Lung (tissue), 12 donors: Measurements from ENCODE around the gene WFDC11. TPM values are rescaled to one million over a fixed set of nuclear protein-coding genes. Genes with fewer than 3 reads are reported as not detected.

Experiments
- ATAC-seq: fragments of 200-7000 bp; cut with Tn5 transposase; one replicate; pipeline ENCODE4 v1.9.1; 2020; ENCODE audit warnings: moderate number of reproducible peaks; ENCODE audit not compliant: insufficient read depth, low FRiP score
- DNase-seq, 3 donors: peaks; one replicate each; pipeline ENCODE4 v3.0.0-alpha.2; 2013 to 2017
- H3K27ac ChIP-seq, 2 donors: one replicate each; pipeline ENCODE4 v1.5.1; 2013; ENCODE audit warnings: mild to moderate bottlenecking in 2 of 2, moderate library complexity in 2 of 2, control low read depth in 1 of 2, inconsistent platforms in 1 of 2, low read depth in 1 of 2, low read length in 1 of 2
- H3K27me3 ChIP-seq, 3 donors: one replicate each; pipeline ENCODE4 v1.5.1; 2013; ENCODE audit warnings: low read length in 2 of 3; ENCODE audit not compliant: control insufficient read depth in 3 of 3, insufficient read depth in 3 of 3
- H3K36me3 ChIP-seq, 4 donors: one replicate each; pipeline ENCODE4 v1.5.1; 2013; ENCODE audit warnings: low read length in 4 of 4, mild to moderate bottlenecking in 1 of 4, moderate library complexity in 1 of 4; ENCODE audit not compliant: control insufficient read depth in 4 of 4, insufficient read depth in 4 of 4
- H3K4me1 ChIP-seq, 5 donors: one replicate each; pipeline ENCODE4 v1.5.1; 2013; ENCODE audit warnings: low read length in 5 of 5, mild to moderate bottlenecking in 2 of 5, moderate library complexity in 1 of 5; ENCODE audit not compliant: control insufficient read depth in 5 of 5, insufficient read depth in 5 of 5
- H3K4me3 ChIP-seq: one replicate; pipeline ENCODE4 v1.5.1; 2013; ENCODE audit warnings: mild to moderate bottlenecking, control low read depth, moderate library complexity
- H3K9ac ChIP-seq, 2 donors: one replicate each; pipeline ENCODE4 v1.5.1; 2013; ENCODE audit warnings: low read length in 2 of 2, control low read depth in 1 of 2; ENCODE audit not compliant: insufficient read depth in 1 of 2
- H3K9me3 ChIP-seq, 4 donors: one replicate each; pipeline ENCODE4 v1.5.1; 2013; ENCODE audit warnings: low read length in 3 of 4, mild to moderate bottlenecking in 1 of 4, moderate library complexity in 1 of 4; ENCODE audit not compliant: control insufficient read depth in 4 of 4, insufficient read depth in 3 of 4
- WGBS, 2 donors: extraction: QIAGEN DNeasy Blood & Tissue Kit; methylation state at CpG; one replicate each; pipeline ENCODE4 v1.1.7; 2013; 5-methylcytosine and 5-hydroxymethylcytosine counted together
- polyA plus RNA-seq, 2 donors: library from polyadenylated mRNA; stranded (reverse); fragments of 200-250 nt; gene quantifications; one replicate each; pipeline ENCODE4 v1.2.1, GENCODE V29; 2013
- total RNA-seq, 2 donors: library from RNA; depleted of rRNA in 1 of 2; stranded (reverse); fragments of >200 nt in 1 of 2; gene quantifications; one replicate each; pipeline ENCODE4 v1.2.1, GENCODE V29; 2014 to 2021
- TF ChIP-seq, protein P1 (sequence below): IDR thresholded peaks from 2 replicates; pipeline ENCODE4 v1.5.1; 2012; ENCODE audit warnings: mild to moderate bottlenecking; ENCODE audit errors: control extremely low read depth, extremely low read depth
- donor health status: control.
- donor health status: control.
- donor health status: Bipolar disorder and iron deficiency.
- donor health status: healthy.
- donor health status: DM: yes; HTN: yes; CAD: no.

WFDC11 gene
- total and polyA plus RNA-seq, 4 donors = not detected

DNA sequence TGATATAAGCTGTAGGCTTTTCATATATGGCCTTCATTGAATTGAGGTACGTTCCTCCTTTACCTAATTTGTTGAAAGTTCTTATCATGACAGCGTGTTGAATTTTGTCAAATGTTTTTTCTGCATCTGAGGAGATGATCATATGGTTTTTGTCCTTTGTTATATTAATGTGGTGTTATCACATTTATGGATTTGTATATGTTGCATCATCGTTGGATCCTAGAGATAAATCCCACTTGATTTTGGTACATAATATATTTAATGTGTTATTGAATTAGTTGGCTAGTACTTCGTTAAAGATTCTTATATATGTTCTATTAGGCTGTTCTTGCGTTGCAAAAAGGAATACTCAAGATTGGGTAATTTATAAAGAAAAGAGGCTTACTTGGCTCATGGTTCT, 30.4 kb downstream of the WFDC11 start:
- TF ChIP-seq, protein P1, sequence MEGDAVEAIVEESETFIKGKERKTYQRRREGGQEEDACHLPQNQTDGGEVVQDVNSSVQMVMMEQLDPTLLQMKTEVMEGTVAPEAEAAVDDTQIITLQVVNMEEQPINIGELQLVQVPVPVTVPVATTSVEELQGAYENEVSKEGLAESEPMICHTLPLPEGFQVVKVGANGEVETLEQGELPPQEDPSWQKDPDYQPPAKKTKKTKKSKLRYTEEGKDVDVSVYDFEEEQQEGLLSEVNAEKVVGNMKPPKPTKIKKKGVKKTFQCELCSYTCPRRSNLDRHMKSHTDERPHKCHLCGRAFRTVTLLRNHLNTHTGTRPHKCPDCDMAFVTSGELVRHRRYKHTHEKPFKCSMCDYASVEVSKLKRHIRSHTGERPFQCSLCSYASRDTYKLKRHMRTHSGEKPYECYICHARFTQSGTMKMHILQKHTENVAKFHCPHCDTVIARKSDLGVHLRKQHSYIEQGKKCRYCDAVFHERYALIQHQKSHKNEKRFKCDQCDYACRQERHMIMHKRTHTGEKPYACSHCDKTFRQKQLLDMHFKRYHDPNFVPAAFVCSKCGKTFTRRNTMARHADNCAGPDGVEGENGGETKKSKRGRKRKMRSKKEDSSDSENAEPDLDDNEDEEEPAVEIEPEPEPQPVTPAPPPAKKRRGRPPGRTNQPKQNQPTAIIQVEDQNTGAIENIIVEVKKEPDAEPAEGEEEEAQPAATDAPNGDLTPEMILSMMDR = no peak
- Histone ChIP-seq H3K9ac (no peak overlapping the region), H3K4me3 (no peak overlapping the region), H3K27me3 (no peaks in the 10 kb centered on the region), H3K4me1 (no peaks in the 10 kb centered on the region), H3K27ac (no peak overlapping the region), H3K36me3 (no peaks in the 10 kb centered on the region), H3K9me3 (peaks cover 0 to 2% (median 0%) of the 10 kb centered on the region in 4 donors)
- no peak for DNase-seq
- WGBS, 2 donors = 87 to 93% methylated on average over 5 of the region's 5 CpGs
- ATAC-seq = no peak

DNA sequence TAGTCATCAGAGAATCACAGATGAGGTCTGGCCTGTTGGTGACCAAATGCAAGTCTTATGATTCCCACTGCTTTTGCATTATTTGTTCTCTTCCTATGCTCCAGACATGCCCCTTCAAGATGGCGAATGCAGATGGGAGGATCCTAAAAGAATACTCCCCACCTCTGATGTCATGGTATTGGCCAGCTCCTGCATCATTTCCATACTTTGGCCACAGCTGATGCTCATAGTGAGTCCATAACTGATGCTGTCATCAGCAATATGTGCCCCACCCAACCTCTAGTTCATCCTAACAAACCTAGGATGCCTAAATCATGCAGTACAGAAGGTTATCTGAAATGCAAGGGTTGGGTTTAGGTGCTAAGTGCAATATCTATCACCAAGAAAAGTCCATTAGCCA, 33.5 kb downstream of the WFDC11 start:
- Histone ChIP-seq H3K27ac (no peak overlapping the region), H3K4me1 (no peaks in the 10 kb centered on the region), H3K9me3 (peaks cover 0 to 2% (median 0%) of the 10 kb centered on the region in 4 donors), H3K27me3 (no peaks in the 10 kb centered on the region), H3K4me3 (no peak overlapping the region), H3K36me3 (no peaks in the 10 kb centered on the region), H3K9ac (no peak overlapping the region)
- TF ChIP-seq, protein P1 = no peak
- DNase-seq (no peak), ATAC-seq (no peak)
- 92 to 97% methylated on average over 1 of the region's 1 CpG for WGBS, 2 donors

DNA sequence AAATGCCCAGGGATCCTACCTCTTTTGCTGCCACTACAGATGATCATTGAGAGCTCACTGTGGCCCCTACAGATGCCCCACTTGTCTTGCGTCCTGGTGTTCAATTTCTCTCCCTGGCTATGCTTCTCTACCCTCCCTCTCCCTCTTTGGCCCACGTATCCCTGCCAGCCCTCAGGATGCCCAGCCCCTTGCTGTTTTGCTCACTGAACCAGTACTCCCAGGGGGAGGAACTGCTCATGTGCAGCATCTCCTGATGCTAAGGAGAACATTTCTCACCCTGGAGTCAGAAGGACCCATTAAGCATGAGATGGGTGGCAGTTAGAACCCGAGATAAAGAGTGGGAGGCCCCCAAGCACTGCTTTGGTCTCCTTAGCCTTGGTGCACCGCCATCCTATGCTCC, 38.9 kb downstream of the WFDC11 start, which contains the start of gene WFDC9:
Gene WFDC9 (minus strand): TSS at position 101 of the 400 bp plus-strand sequence. CDS start 21,103 bp downstream, outside the sequence.
- Histone ChIP-seq H3K36me3 (no peaks in the 10 kb centered on the region), H3K27me3 (no peaks in the 10 kb centered on the region), H3K27ac (no peak within 1 kb of the TSS), H3K4me1 (no peaks in the 10 kb centered on the region), H3K9me3 (no peaks in the 10 kb centered on the region), H3K9ac (no peak within 1 kb of the TSS), H3K4me3 (no peak within 1 kb of the TSS)
- WGBS, 2 donors = 79 to 85% methylated on average over 4 of the region's 4 CpGs
- TF ChIP-seq, protein P1 = no peak
- DNase-seq (no peak), ATAC-seq (no peak)

DNA sequence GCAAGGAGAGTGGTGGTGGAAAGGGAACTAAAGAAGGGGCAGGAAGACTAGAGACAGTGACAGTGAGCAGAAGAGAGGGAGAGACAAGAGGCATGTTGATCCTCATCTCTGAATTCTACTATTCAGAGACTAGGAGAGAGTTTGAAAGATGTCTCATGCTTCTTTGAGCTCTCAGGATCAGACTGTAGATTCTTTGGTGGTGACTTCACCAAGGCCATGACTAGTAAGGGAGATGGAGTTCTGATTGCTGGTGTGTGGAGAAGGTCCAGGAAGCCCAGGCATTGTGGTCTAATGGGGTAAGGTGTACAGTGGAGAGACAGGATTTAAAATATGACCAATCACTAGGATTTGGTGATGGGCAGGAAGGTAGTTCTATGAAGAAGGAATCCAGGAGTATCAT, 39.7 kb downstream of the WFDC11 start:
- H3K4me3 ChIP-seq = no peak overlapping the region
- no peak for ATAC-seq
- no peak for DNase-seq
- TF ChIP-seq, protein P1 = no peak
- no peaks in the 10 kb centered on the region for H3K36me3 ChIP-seq
- no peaks in the 10 kb centered on the region for H3K4me1 ChIP-seq
- no peaks in the 10 kb centered on the region for H3K27me3 ChIP-seq
- no peaks in the 10 kb centered on the region for H3K9me3 ChIP-seq
- no peak overlapping the region for H3K27ac ChIP-seq
- no peak overlapping the region for H3K9ac ChIP-seq
